Sigmoid colon (tissue), 7 donors: ENCODE results near the gene PP2D1. TPM values are rescaled to one million over a fixed set of nuclear protein-coding genes. Genes with fewer than 3 reads are reported as not detected.

ENCODE experiments used
- DNase-seq: peaks from one replicate; pipeline ENCODE4 v3.0.0-alpha.2; 2019
- H3K27ac ChIP-seq, 4 donors: fragments of 200-600 bp; sonication (generic); one replicate each; pipeline ENCODE4 v1.5.1; 2016 to 2019; ENCODE audit warnings: mild to moderate bottlenecking in 1 of 4
- H3K27me3 ChIP-seq, 3 donors: fragments of 200-600 bp; sonication (generic); one replicate each; pipeline ENCODE4 v1.5.1; 2019; ENCODE audit warnings: mild to moderate bottlenecking in 1 of 3
- H3K36me3 ChIP-seq, 4 donors: fragments of 200-600 bp; sonication (generic); one replicate each; pipeline ENCODE4 v1.5.1; 2016 to 2019
- H3K4me1 ChIP-seq, 4 donors: fragments of 200-600 bp; sonication (generic); one replicate each; pipeline ENCODE4 v1.5.1; 2017 to 2019
- H3K4me3 ChIP-seq, 4 donors: fragments of 200-600 bp; sonication (generic); one replicate each; pipeline ENCODE4 v1.5.1; 2017 to 2019; ENCODE audit warnings: mild to moderate bottlenecking in 2 of 4, moderate library complexity in 1 of 4
- H3K9me3 ChIP-seq, 4 donors: fragments of 200-600 bp in 3 of 4; sonication (generic) in 3 of 4; one replicate each; pipeline versions ENCODE4 v1.5.1 to v1.6.1; 2013 to 2019
- EP300 ChIP-seq, 4 donors: sonication (generic); formaldehyde crosslinking; IDR thresholded peaks; one replicate each; pipeline ENCODE4 v1.6.1; 2017; ENCODE audit warnings: antibody characterized with exemption in 4 of 4
- POLR2A ChIP-seq, 2 donors: fragments of 450-650 bp; IDR thresholded peaks; one replicate each; pipeline ENCODE4 v1.6.1; 2016; ENCODE audit warnings: antibody characterized with exemption in 2 of 2, mild to moderate bottlenecking in 2 of 2, moderate library complexity in 2 of 2
- POLR2AphosphoS5 ChIP-seq, 4 donors: sonication (generic); formaldehyde crosslinking; IDR thresholded peaks; one replicate each; pipeline ENCODE4 v1.6.1; 2017; ENCODE audit warnings: antibody characterized with exemption in 4 of 4
- whole genome bisulfite sequencing, 2 donors: extraction: QIAGEN DNeasy Blood & Tissue Kit; methylation state at CpG; one replicate each; pipeline ENCODE4 v1.1.7; 2013; 5-methylcytosine and 5-hydroxymethylcytosine counted together
- intact Hi-C: fragments of 100-400 bp; cut with DNase I; formaldehyde crosslinking; loops from one replicate; pipeline ENCODE4 v1.15.1; 2023
- polyA plus RNA-seq, 3 donors: library from polyadenylated mRNA; stranded (reverse); fragments of 200-250 nt; gene quantifications; one replicate each; pipeline ENCODE4 v1.2.3, GENCODE V29; 2013
- total RNA-seq, 4 donors: library from RNA; depleted of rRNA; stranded (reverse); fragments of >200 nt; gene quantifications; one replicate each; pipeline ENCODE4 v1.1.0, GENCODE V29; 2016
- TF ChIP-seq, protein P1 (sequence below), 4 experiments: fragments of 450-650 bp in 3 of 4; fragments of 200-600 bp in 1 of 4; IDR thresholded peaks; one replicate each; pipeline ENCODE4 v1.5.1; 2016 to 2019; ENCODE audit warnings: antibody characterized with exemption in 4 of 4, mild to moderate bottlenecking in 3 of 4, moderate library complexity in 2 of 4
- donor health status: healthy with polysubstance abuse.
- donor health status: Bipolar disorder and iron deficiency.
- donor health status: healthy.

Gene PP2D1
- total and polyA plus RNA-seq, 7 donors = not detected

DNA sequence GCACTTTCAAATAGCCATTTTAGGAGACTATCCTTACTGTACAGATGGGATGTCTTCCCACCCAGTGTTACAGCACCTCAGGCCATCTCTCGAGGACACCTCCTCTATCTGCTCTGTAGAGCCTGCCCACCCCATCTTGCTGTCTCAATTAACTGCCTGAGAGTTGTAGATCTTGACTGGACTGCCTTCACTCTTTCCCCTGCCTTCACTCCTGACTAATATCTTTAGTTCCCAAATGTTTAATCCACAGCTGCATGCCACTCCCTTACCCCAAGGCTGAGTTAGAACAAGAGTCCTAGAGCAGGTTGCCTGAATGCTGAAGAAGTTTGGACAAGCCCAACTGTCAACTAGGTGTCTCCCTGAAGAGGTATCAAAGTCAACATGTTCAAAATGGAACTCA lies 1.3 kb upstream of the PP2D1 start:
- Histone ChIP-seq H3K9me3 (no peaks in the 10 kb centered on the region), H3K4me3 (no peak overlapping the region), H3K27ac (no peak overlapping the region), H3K4me1 (no peaks in the 10 kb centered on the region), H3K27me3 (no peaks in the 10 kb centered on the region), H3K36me3 (no peaks in the 10 kb centered on the region)
- 89 to 90% methylated on average over 1 of the region's 1 CpG for WGBS, 2 donors
- intact Hi-C loops = no loop called here
- TF ChIP-seq POLR2A (IDR thresholded peaks at IDR 0.05) (no peak), POLR2AphosphoS5 (IDR thresholded peaks at IDR 0.05) (no peak), EP300 (IDR thresholded peaks at IDR 0.05) (no peak)
- TF ChIP-seq, protein P1, sequence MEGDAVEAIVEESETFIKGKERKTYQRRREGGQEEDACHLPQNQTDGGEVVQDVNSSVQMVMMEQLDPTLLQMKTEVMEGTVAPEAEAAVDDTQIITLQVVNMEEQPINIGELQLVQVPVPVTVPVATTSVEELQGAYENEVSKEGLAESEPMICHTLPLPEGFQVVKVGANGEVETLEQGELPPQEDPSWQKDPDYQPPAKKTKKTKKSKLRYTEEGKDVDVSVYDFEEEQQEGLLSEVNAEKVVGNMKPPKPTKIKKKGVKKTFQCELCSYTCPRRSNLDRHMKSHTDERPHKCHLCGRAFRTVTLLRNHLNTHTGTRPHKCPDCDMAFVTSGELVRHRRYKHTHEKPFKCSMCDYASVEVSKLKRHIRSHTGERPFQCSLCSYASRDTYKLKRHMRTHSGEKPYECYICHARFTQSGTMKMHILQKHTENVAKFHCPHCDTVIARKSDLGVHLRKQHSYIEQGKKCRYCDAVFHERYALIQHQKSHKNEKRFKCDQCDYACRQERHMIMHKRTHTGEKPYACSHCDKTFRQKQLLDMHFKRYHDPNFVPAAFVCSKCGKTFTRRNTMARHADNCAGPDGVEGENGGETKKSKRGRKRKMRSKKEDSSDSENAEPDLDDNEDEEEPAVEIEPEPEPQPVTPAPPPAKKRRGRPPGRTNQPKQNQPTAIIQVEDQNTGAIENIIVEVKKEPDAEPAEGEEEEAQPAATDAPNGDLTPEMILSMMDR (IDR thresholded peaks at IDR 0.05) = no peak
- DNase-seq = no peak

DNA sequence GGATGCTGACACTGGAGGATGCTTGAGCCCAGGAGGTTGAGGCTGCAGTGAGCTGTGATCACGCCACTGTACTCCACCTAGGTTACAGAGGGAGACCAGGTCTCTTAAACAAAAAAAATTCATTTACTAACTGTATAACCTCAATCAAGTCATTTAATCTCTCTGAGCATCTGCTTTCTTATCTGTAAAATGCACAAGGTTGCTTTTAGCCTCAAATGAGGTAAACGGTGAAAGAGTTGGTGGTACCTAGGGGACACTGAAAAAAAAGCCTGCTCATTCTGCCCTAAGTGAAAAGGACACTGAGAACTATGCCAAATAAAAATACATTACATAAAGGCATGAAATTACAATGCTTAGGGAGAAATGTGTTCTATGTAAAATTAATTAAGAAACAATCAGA lies 3.4 kb downstream of the PP2D1 start:
- H3K27me3 ChIP-seq = no peaks in the 10 kb centered on the region
- H3K36me3 ChIP-seq = no peaks in the 10 kb centered on the region
- no peaks in the 10 kb centered on the region for H3K4me1 ChIP-seq
- no peak for DNase-seq
- intact Hi-C loops = no loop called here
- H3K9me3 ChIP-seq = no peaks in the 10 kb centered on the region
- 72 to 73% methylated on average over 2 of the region's 2 CpGs for WGBS, 2 donors
- H3K4me3 ChIP-seq = no peak overlapping the region
- no peak overlapping the region for H3K27ac ChIP-seq
- no peak for TF ChIP-seq EP300 (IDR thresholded peaks at IDR 0.05)
- TF ChIP-seq POLR2AphosphoS5 (IDR thresholded peaks at IDR 0.05) = no peak
- TF ChIP-seq POLR2A (IDR thresholded peaks at IDR 0.05) = no peak
- TF ChIP-seq, protein P1 (IDR thresholded peaks at IDR 0.05) = no peak

DNA sequence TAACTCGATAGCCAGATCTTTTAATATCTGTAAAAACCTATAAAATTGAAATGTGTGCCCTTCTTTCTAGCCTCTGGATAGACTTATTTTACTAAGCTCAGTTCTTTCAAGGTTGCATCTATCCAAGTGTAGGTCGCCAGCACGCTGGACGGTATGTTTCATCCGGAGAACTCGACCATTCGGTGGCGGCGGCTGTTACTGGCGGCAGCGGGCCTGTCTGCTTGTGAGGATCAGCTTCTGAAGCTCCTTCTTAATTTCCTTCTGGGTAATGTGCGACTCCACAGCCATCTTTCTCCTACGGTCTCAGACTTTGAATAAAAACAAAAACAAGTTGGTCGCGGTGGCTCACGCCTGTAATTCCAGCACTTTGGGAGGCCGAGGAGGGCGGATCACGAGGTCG lies 4.1 kb downstream of the PP2D1 start:
- Histone ChIP-seq H3K4me1 (no peaks in the 10 kb centered on the region), H3K36me3 (no peaks in the 10 kb centered on the region), H3K27me3 (no peaks in the 10 kb centered on the region), H3K27ac (no peak overlapping the region), H3K9me3 (no peaks in the 10 kb centered on the region), H3K4me3 (no peak overlapping the region)
- intact Hi-C loops = no loop called here
- WGBS, 2 donors = 96 to 98% methylated on average over 20 of the region's 20 CpGs
- no peak for DNase-seq
- TF ChIP-seq POLR2A (IDR thresholded peaks at IDR 0.05) = no peak
- no peak for TF ChIP-seq EP300 (IDR thresholded peaks at IDR 0.05)
- no peak for TF ChIP-seq POLR2AphosphoS5 (IDR thresholded peaks at IDR 0.05)
- TF ChIP-seq, protein P1 (IDR thresholded peaks at IDR 0.05) = no peak

DNA sequence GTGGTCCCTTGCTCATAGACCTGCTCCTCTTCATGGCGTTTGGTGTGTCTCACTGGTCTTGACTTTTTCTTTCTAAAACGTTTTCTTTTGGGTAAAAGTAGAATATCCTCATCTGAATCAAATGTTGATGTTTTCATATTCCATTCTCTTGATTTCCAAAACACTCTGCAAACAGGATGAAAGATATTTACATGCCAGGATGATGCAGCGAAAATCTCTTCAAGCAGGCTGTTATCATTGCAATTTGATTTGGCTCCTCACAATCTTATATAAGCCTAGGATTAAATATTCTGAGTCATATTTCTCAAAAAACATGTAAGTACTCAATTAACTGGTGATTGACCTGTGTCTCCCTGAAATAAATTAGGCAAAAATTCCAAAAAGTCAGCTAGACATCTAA lies 10.1 kb downstream of the PP2D1 start:
- Histone ChIP-seq H3K27ac (no peak overlapping the region), H3K9me3 (no peaks in the 10 kb centered on the region), H3K4me1 (no peaks in the 10 kb centered on the region), H3K36me3 (no peaks in the 10 kb centered on the region), H3K27me3 (no peaks in the 10 kb centered on the region), H3K4me3 (no peak overlapping the region)
- TF ChIP-seq POLR2AphosphoS5 (IDR thresholded peaks at IDR 0.05) (no peak), POLR2A (IDR thresholded peaks at IDR 0.05) (no peak), EP300 (IDR thresholded peaks at IDR 0.05) (no peak)
- TF ChIP-seq, protein P1 (IDR thresholded peaks at IDR 0.05) = no peak
- 69 to 77% methylated on average over 3 of the region's 3 CpGs for WGBS, 2 donors
- no peak for DNase-seq
- intact Hi-C loops = no loop called here

DNA sequence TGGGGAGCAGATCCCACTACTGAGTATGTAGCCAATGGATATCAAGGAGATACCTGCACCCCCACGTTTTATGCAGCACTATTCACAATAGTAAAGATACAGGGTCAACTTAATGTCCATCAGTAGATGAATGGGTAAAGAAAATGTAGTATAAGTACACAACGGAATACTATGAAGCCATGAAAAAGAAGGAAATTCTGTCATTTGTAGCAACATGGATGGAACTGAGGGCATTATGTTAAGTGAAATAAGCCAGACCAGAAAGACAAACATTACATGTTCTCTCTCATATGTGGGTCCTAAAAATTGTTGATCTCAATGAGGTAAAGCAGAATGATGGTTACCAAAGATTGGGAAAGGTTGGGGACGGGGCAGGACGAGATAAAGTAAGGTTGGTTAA lies 14.6 kb downstream of the PP2D1 start:
- intact Hi-C loops = no loop called here
- Histone ChIP-seq H3K9me3 (no peaks in the 10 kb centered on the region), H3K27me3 (no peaks in the 10 kb centered on the region), H3K36me3 (no peaks in the 10 kb centered on the region), H3K4me3 (no peak overlapping the region), H3K27ac (no peak overlapping the region), H3K4me1 (no peaks in the 10 kb centered on the region)
- 81 to 93% methylated on average over 4 of the region's 4 CpGs for WGBS, 2 donors
- no peak for DNase-seq
- TF ChIP-seq EP300 (IDR thresholded peaks at IDR 0.05) (no peak), POLR2A (IDR thresholded peaks at IDR 0.05) (no peak), POLR2AphosphoS5 (IDR thresholded peaks at IDR 0.05) (no peak)
- TF ChIP-seq, protein P1 (IDR thresholded peaks at IDR 0.05) = no peak
